Head of caudate nucleus (tissue), 42 donors: ENCODE results near the gene CCDC148.

ENCODE experiments used
- DNase-seq, 42 donors: peaks; one replicate each; pipeline versions ENCODE4 v3.0.0 to v3.0.0-alpha.2; 2020 to 2021; ENCODE audit warnings: mixed read lengths in 7 of 42
- intact Hi-C: fragments of 100-400 bp; cut with DNase I; formaldehyde crosslinking; loops from one replicate; pipeline ENCODE4 v1.15.0; 2022

CCDC148 gene

DNA sequence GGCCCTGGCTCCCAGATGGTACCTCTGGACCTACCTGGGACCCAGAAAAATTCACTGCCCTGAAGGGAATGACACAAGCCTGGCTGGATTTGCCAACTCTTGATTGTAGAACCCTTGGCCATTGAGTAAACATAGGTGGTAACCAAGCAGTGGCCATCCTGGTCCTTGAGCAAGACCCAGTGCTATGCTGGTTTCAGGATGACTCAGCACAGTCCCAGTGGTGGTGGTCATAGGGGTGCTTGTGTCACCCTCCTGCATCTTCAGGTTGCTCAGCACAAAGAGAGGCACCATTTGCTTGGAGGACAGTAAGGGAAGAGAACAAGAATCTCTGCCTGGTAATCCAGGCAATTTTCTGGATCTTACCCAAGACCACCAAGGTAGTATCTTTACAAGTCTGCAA is 302.0 kb downstream of the CCDC148 start:
- no peak for DNase-seq
- intact Hi-C loops, result no loop called here

DNA sequence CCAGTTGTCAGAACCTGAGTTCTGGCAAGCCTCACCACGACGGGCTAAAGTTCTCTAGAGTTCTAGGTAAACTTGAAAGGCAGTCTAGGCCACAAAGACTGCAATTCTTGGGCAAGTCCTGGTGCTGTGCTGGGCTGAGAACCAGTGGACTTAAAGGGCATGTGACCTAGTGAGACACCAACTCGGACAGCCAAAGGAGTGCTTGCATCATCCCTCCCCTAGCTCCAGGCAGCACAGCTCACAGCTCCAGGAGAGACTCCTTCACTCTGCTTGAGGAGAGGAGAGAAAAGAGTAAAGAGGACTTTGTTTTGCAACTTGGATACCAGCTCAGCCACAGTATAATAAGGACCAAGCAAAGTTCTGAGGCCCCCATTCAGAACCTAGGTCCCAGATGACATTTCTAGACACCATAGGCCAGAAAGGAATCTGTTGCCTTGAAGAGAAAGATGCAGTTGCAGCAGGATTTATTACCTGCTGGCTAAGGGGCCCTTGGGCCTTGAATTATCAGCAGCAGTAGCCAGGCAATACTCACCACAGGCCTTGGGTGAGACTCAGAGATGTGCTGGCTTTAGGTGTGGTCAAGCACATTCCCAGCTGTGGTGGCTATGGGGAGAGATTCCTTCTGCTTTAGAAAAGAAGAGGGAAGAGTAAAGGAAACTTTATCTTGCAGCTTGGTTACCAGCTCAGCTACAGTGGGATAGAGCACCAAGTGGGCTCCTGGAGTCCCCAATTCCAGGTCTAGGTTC is 303.1 kb downstream of the CCDC148 start:
- no peak for DNase-seq
- intact Hi-C loops, result no loop called here

DNA sequence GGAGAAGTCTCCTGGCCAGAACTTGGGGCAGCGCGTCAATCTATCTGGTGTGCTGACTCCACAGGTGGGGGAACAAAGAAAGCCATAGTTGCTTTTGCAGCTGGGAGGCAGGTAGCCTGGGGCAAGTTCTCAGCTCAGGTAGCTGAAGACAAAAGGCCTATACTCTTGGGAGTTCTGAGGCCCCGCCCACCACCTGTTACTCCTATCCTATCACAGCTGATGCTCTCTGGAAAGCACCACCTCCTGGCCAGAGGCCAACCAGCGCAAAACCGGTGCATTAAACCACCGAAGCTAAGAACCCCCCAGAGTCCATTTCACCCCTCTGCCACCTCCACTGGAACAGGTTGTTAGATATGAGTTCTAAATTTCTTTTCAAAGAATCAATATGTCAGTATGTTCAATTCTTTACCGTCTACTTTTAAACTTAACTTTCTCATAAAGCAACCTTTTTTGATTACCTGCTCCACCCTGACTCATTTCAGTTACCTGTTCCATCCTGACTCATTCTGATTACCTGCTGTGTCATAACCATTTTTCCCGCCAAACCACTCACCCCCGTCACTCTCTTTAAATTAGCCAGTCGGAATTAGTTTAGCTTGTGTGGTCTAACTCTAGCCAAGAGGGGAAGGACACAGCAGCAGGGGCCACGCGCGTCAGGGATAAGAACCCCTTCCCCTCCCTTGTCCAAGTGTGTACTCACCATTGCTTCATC is 311.5 kb downstream of the CCDC148 start:
- intact Hi-C loops, result no loop called here
- no peak for DNase-seq

DNA sequence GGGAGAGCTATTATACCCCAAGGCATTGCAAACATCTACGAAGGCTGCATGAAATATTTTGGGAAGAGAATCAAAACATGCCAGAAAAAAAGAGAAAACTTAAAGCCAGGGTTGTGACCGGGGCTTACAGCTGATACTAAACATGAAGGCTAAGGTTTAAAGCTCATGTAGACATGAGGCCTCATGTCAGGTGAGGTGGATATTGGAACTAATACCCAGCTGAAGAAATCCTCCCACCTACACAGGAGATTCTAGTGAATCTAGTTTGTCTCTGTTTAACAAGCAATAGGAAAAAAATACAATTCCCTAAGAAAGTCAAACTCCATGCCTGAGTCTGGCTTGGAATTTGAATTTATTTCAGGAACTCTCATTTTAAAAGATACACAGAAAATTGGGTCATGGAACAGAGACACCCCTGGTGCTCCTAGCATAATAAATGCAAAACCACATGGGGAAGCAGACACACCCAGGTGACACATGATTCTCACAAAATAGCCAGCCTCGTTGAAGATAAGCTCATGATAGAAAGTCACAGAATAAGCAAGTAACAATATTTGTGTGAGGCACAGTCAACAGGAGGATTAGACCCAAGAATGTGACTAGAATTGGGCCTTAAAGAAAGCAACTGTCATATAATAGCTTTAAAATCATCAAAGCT is 312.7 kb downstream of the CCDC148 start:
- intact Hi-C loops, result no loop called here
- DNase-seq, result no peak

DNA sequence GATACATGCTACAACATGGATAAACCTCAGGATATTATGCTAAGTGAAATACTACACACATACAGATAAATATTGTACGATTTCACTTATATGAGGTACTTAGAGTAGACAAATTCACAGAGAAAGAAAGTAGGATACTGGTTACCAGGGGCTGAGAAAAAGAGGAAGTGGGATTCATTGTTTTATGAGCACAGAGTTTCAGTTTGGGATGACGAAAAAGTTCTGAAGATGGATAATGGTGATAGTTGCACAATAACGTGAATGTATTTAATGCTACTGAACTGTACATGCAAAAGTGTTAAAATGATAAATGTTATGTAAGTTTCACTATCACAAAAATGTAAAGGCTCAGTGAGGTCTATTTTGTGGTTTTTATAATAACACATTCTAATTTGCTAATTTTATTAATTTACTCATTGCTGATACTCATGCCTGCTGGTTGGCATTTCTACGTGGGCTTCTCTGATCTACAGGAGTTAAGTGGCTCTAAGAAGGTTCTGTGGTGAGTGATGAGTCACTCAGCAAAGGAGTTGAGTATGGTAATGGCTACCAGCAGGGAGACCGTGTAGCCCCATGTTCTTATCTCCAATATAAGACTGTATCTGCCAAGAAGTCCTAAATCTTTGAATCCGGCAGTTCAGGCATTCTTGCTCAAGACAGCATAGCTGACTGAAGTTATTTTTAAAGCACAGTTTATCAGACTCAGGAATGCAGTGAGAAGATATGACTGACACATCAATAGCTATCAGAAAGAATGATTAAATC is 313.8 kb downstream of the CCDC148 start:
- no peak for DNase-seq
- intact Hi-C loops, result no loop called here

DNA sequence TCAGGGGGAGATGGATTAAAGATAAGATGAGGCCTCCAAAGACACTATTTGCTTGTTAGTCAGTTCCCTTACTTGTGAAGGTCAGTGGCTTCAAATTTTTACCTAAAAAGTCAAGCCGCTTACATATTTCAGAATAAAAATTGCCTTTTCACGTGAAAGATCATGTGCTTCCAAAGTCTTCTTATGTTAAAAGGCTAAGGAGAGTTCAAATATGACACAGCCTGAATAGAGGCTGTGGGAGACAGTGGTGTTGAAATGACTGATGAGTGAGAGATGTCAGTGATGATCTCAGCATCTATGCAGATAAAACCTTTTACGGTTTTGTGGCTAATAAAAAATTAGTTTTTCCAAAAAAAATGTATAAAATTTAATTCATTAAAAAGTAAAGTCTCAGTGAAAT is 314.4 kb downstream of the CCDC148 start:
- intact Hi-C loops, result no loop called here
- DNase-seq, result no peak

DNA sequence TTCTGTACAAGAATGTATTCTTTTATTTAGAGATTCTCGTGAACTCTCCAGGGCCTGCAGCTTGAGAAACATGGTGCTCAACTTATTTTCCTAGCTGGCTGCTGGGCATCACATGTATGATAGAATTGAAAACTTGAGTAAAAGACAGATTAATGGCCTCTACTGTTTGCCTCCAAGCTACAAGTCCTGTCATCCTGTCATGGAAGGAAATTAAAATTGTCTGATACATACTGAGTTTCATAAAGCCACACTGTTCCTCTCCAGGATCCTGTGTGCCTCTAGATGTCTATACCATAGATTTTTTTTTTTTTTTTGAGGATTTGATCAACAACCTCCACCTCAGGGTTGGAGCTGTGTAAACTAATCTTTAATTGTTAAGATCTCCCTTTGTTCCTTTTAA is 316.4 kb downstream of the CCDC148 start:
- intact Hi-C loops, result no loop called here
- no peak for DNase-seq

DNA sequence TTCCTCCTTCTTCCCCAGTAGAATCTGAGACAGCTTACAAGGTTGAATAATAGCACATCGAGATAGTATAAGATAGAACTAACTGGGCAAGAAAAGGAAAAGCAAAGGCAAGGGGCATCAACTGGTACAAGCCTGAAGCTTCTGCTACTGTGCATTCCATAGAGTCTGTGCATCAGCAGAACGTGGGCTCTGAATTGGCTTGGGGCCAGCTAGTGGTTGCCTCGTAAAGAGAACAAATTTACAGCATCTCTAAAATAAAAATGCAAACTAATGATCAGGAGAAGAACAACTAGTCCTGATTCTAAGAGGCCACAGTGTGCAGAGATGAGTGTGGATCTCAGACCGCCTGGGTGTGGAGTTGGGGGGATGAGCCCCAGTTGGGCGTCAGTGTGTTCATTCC is 318.3 kb downstream of the CCDC148 start:
- no peak for DNase-seq

DNA sequence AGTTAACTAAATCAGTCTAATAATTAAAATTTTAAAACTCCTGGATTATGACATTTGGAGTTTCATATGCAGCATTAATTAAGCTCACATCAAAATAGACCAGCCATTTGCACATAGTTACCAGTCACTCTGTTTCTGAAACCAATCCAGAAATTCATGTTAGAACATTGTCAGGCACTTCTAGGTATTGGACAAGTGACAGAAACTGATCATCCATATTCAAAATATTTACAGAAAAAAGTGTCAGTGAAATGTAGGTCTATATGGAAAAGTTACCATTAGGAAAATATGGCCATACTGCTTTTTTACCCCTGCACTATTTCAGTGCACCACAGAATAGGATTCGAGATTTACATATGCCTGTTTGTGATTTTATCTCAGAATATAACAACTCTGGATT is 321.5 kb downstream of the CCDC148 start:
- no peak for DNase-seq
- intact Hi-C loops, result no loop called here

More for the DNA sequence above, 318.3 kb downstream of the CCDC148 start:
- intact Hi-C loops, result no loop called here

DNA sequence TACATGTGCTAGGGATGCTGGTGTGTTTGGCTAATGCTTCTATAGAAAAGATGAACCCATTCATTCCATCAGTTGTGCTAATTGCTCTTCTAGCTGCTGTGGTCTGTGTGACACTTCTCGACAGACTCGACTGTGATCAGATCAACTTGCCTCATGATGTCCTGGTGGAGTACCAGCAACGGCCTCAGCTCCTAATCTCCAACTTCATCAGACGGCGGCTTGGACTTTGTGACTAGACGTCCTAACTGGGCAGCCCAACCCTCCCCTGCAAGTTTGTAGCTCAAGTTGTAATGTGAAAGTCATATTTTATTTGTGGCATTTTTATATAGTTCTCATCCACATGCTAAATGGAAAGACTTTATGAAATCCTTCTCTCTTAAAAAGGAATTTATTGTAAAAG is 321.9 kb downstream of the CCDC148 start:
- no peak for DNase-seq
- intact Hi-C loops, result no loop called here

DNA sequence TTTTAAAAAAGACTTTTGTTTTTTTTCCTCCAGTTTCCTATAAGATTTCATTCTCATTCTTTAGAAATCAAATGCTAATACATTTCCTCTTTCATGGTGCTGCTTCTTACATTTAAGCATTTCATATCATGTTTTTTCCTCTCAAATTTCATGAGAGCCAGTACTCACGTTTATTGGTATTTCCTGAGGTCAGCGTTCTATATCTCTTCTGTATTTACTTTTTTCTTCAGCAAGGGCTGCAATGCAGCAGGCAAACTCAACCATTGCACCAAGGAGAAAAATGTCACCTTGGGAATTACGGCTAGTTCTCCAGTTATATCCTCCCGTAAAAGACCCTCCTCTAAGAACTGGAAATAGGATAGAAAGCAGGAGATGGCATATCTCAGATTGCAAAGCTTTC is 322.5 kb downstream of the CCDC148 start:
- intact Hi-C loops, result no loop called here
- no peak for DNase-seq

DNA sequence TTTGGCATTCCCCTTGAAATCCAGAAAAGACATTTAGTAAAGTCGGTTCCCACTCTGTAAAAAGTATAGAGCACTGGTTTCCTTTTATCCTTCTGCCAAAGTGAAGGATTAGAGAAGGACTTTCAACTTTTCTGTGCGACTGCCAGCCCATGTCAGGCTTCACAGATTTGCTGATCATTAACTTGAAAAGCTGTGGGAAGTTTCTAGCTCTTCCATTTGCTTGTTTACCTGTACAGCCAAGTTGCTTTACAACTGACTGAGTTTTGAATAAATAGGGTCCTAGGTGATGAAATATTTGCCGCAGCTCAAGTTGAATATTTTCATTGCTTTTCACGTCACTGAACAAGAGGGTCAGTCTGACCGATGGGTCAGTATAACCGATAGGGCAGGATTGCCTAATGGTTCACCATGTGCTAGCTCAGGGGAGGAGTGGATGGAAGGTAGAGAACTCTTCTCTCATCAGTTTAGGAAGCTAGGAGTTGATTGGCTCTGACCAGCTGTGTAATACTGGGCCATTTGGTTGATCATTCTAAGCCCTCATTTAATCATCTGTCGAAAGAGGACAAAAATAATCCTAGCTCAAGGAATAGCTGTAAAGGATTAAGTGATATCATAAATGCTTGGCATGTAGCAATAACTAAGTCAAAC is 324.5 kb downstream of the CCDC148 start:
- intact Hi-C loops, result no loop called here
- DNase-seq, result no peak

DNA sequence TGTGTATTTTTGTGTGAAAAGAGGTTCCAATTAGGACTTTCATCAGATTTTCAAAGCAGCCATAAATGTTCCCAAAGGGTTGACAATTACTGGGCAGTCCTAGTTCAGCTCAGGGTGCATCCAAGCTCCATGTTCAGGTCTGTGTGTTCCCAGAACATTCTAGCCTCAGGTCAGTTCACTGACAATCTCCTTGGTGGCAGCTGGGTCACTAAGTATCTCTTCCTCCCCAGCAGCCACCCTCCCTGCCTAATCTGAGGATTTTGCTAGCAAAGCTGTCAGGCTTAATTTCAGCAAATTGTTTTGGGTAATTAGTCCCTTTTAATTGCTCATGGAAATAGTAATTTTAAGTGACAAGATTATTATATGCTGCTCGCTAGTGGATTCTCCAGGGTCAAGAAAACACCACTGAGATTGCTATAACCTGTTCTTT is 325.1 kb downstream of the CCDC148 start:
- intact Hi-C loops, result no loop called here
- DNase-seq, result no peak

DNA sequence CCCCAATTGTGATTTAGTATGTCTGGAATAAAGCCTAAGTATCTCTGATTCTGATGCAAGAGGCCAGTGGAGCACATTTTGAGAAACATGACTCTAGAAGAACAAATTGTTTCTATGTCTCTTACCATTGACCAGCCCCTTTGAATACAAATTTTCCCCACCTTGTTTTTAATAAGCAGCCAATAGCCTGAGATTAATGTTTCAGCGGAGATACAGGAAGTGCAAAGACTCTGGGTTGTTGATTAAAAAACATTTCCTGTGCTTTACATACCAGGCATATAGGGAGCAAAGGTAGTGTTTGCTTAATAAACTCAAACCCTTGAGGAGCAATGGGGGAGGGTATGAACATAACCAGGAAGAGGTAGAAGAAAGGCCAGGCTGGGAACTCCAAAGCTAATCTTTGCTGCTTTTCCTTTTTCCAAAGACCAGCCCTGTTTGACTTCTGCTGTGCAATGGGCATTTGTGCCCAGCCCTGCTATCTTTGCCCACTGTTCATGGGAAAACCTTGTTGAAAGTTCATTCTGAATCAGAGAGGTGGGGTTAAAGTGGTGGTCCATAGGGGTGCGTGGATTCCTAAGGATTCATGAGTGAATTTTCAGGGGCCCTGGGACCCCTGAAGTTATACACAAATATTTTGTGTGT is 325.6 kb downstream of the CCDC148 start:
- no peak for DNase-seq
- intact Hi-C loops, result no loop called here

DNA sequence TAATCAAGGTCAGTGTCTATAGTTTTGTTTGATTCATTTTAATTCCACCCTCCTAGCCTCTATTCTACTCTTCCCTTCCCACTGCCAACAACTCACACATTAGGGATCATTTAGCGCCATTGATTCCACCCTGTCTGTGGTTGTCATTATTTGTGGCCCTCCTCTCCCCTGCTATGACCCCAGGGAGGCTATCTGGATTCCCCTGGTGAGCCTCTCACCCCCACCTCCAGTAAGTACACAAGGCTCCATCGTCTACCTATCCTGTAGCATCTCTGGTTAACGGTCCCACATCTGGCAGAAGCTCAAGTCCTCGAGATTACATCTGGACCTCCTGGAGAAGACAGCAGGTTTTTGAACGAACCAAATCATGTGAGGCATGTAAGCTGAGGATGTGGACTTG is 327.5 kb downstream of the CCDC148 start:
- intact Hi-C loops, result no loop called here
- DNase-seq, result no peak

DNA sequence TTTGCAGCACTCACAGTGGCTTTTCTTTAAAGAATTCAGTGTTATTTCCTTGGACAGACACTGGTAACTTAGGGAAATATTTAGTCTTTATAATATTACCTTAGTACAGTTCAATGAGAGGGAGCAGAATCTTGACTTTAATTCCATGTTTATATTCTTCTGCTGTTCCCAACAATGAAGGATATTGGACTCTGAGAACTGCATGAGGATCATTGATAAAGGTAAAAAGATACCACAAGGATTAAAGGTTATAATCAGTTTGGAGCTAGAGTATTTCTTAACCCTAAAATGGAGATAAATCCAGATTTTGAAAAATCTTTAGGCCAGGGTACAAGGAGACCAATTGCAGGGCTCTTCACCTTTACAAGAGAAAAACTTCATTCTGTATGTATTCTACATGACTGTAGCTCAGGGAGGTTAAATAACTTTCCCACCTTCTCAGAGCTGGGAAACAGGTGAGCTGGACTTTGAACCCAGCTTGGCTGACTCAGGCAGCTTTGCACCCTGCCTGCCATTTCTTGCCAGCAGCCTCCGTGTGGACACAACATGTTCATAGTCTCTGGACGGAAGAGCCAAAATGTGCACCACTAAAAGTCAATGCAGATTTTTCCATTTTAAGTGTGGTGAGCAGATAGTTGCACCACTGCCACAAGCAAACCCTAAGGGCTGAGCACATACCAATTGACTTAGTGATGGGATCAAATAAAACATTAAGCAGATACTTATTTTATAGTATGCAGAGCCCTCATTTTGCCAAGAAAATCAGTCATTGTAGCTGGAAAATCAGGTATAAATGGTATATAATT is 328.2 kb downstream of the CCDC148 start:
- intact Hi-C loops, result no loop called here
- DNase-seq, result no peak

DNA sequence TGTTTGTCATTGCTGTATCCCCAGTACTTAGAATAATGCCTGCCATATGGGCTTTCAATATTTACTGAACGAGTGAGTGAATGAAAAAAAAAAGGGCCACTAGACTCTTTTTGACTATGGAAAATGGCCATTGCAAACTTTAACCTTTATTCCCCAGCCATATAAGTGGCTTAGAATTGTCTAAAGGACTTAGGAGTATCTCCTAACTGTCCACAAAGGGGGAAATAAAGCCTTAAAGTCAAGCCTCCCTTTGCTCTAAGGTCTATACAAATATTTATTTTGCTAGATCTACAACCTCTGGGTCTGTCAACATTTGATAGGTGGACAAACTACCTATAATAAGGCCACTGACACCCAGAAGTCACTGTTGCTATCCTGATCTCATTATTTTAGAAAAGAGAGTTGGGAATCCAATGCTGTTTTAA is 329.2 kb downstream of the CCDC148 start:
- intact Hi-C loops, result no loop called here
- no peak for DNase-seq
